Measurements from ENCODE around the gene RAB41. TPM values are rescaled to one million over a fixed set of nuclear protein-coding genes. Genes with fewer than 3 reads are reported as not detected.
"Not testable (repeated sequence)": the region's sequence is repeated elsewhere in the genome, so short reads cannot be mapped to it uniquely, and the experiment has no call there.

Gene RAB41
- total RNA-seq: not detected

GRCh38 chrX:70281951-70282350, at the start of gene RAB41:
Gene RAB41, plus strand, starts transcription at chrX:70282172. Its CDS starts 46 bp downstream, at chrX:70282218.
- CTCF ChIA-PET: no interaction called here
- no peak within 1 kb of the TSS for H3K27ac Mint-ChIP-seq
- DNase-seq: no peak
- no peaks in the 10 kb centered on the region for H3K27me3 Mint-ChIP-seq
- peaks cover 12% of the 10 kb centered on the region for H3K36me3 Mint-ChIP-seq (ENCODE audit: low read depth)
- H3K9me3 Mint-ChIP-seq: no peaks in the 10 kb centered on the region
- no peaks in the 10 kb centered on the region for H3K4me1 Mint-ChIP-seq
- POLR2A ChIA-PET: no interaction called here
- no peak within 1 kb of the TSS for H3K4me3 Mint-ChIP-seq

GRCh38 chrX:70234355-70234754, 47.6 kb upstream of the RAB41 start, which contains the start of gene AWAT1:
Gene AWAT1, plus strand, starts transcription at chrX:70234655. Its CDS starts 41 bp downstream, at chrX:70234696.
- ChIA-PET CTCF (no interaction called here), POLR2A (no interaction called here)
- Mint-ChIP-seq H3K4me3 (no peak within 1 kb of the TSS), H3K27me3 (no peaks in the 10 kb centered on the region), H3K9me3 (no peaks in the 10 kb centered on the region), H3K36me3 (ENCODE audit: low read depth) (no peaks in the 10 kb centered on the region), H3K4me1 (no peaks in the 10 kb centered on the region), H3K27ac (no peak within 1 kb of the TSS)
- no peak for DNase-seq

DNA sequence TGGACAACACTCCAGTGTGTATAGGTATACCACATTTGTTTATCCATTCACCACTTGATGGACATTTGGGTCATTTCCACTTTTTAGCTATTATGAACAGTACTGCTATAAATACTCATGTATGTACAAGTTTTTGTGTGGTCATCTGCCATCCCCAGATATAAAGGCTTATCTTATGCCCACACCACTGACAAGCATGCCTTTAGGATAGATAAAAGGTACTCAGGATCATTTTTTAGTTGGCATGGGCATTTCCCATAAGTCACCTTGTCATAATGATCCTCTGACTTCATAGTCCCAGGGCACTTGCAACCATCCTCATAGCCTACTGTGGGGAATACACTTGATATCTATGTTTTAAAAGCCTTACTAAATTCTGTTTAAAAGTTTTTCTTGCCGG, 41.2 kb upstream of the RAB41 start:
- Mint-ChIP-seq H3K27ac (no peak overlapping the region), H3K9me3 (no peaks in the 10 kb centered on the region), H3K4me1 (no peaks in the 10 kb centered on the region), H3K4me3 (no peak overlapping the region), H3K27me3 (no peaks in the 10 kb centered on the region), H3K36me3 (ENCODE audit: low read depth) (no peaks in the 10 kb centered on the region)
- ChIA-PET CTCF (interaction anchor here (1.0 kb wide), 1 partner anchor 13 kb away, joined by 4 read pairs; no protein-coding TSS in a partner anchor), POLR2A (no interaction called here)
- no peak for DNase-seq

DNA sequence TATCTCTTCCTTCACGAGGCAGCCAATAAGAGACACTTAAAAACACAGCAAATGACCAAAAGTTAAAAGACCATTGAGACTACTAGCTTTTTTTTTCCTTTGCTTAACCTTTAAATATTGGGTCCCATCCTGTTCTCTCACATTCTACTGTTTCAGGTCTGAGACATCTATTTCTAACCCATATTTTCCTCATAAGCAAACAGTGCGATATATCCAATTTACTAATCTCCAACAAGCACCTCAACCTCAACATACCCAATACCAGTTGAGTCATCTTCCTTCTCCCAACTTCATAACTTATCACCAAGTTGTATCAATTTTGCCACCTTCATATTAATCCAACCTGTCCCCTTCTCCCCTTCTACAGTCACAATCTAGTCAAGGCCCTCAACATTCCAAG, 40.5 kb upstream of the RAB41 start:
- no peak overlapping the region for H3K27ac Mint-ChIP-seq
- POLR2A ChIA-PET: no interaction called here
- CTCF ChIA-PET: interaction anchor here (0.6 kb wide), 1 partner anchor 229 kb away, joined by 3 read pairs; no protein-coding TSS in a partner anchor
- no peaks in the 10 kb centered on the region for H3K27me3 Mint-ChIP-seq
- no peaks in the 10 kb centered on the region for H3K9me3 Mint-ChIP-seq
- no peak overlapping the region for H3K4me3 Mint-ChIP-seq
- no peaks in the 10 kb centered on the region for H3K36me3 Mint-ChIP-seq (ENCODE audit: low read depth)
- no peaks in the 10 kb centered on the region for H3K4me1 Mint-ChIP-seq
- DNase-seq: no peak

DNA sequence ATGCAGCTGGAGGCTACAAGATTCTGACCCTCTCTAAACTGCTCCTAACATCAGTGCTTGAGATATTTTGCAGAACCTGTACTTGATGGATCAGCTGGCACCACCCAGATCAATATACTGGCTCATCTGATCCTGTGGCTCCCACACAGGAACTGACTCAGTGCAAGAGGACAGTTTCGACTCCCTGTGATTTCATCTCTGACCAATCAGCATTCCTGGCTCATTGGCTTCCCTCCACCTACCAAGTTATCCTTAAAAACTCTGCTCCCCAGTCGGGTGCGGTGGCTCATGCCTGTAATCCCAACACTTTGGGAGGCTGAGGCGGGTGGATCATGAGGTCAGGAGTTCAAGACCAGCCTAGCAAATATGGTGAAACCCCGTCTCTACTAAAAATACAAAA, 38.4 kb upstream of the RAB41 start:
- H3K27ac Mint-ChIP-seq; H3K36me3 Mint-ChIP-seq (ENCODE audit: low read depth); H3K9me3 Mint-ChIP-seq; POLR2A ChIA-PET; DNase-seq; H3K4me1 Mint-ChIP-seq; H3K4me3 Mint-ChIP-seq; H3K27me3 Mint-ChIP-seq: not testable (repeated sequence)
- CTCF ChIA-PET: interaction anchor here (0.6 kb wide), 1 partner anchor 52 kb away, joined by 6 read pairs; no protein-coding TSS in a partner anchor

GRCh38 chrX:70244881-70245280, 37.1 kb upstream of the RAB41 start:
- DNase-seq: no peak
- no peaks in the 10 kb centered on the region for H3K4me1 Mint-ChIP-seq
- no peak overlapping the region for H3K4me3 Mint-ChIP-seq
- POLR2A ChIA-PET: no interaction called here
- H3K27me3 Mint-ChIP-seq: no peaks in the 10 kb centered on the region
- no peaks in the 10 kb centered on the region for H3K9me3 Mint-ChIP-seq
- no peak overlapping the region for H3K27ac Mint-ChIP-seq
- CTCF ChIA-PET: interaction anchor here (0.8 kb wide), 1 partner anchor 14 kb away, joined by 3 read pairs; no protein-coding TSS in a partner anchor
- no peaks in the 10 kb centered on the region for H3K36me3 Mint-ChIP-seq (ENCODE audit: low read depth)

GRCh38 chrX:70247252-70247651, 34.7 kb upstream of the RAB41 start:
- Mint-ChIP-seq H3K4me1 (no peaks in the 10 kb centered on the region), H3K36me3 (ENCODE audit: low read depth) (no peaks in the 10 kb centered on the region), H3K9me3 (no peaks in the 10 kb centered on the region), H3K4me3 (no peak overlapping the region), H3K27ac (no peak overlapping the region), H3K27me3 (no peaks in the 10 kb centered on the region)
- ChIA-PET CTCF (no interaction called here), POLR2A (no interaction called here)
- DNase-seq: no peak

GRCh38 chrX:70252491-70252890, 29.5 kb upstream of the RAB41 start:
- H3K9me3 Mint-ChIP-seq: no peaks in the 10 kb centered on the region
- CTCF ChIA-PET: no interaction called here

GRCh38 chrX:70253377-70254062, 28.5 kb upstream of the RAB41 start:
- H3K4me3 Mint-ChIP-seq: no peak overlapping the region
- H3K27ac Mint-ChIP-seq: no peak overlapping the region
- no peaks in the 10 kb centered on the region for H3K27me3 Mint-ChIP-seq

More at GRCh38 chrX:70252491-70252890, 29.5 kb upstream of the RAB41 start:
- POLR2A ChIA-PET: no interaction called here
- Mint-ChIP-seq H3K36me3 (ENCODE audit: low read depth) (no peaks in the 10 kb centered on the region), H3K4me1 (peaks cover 12% of the 10 kb centered on the region), H3K4me3 (no peak overlapping the region), H3K27me3 (no peaks in the 10 kb centered on the region), H3K27ac (no peak overlapping the region)
- no peak for DNase-seq

GRCh38 chrX:70254063-70254400, 27.9 kb upstream of the RAB41 start:
- H3K9me3 Mint-ChIP-seq: no peaks in the 10 kb centered on the region
- peaks cover 12% of the 10 kb centered on the region for H3K4me1 Mint-ChIP-seq
- DNase-seq: no peak
- H3K27ac Mint-ChIP-seq: no peak overlapping the region
- POLR2A ChIA-PET: no interaction called here
- no peaks in the 10 kb centered on the region for H3K36me3 Mint-ChIP-seq (ENCODE audit: low read depth)
- CTCF ChIA-PET: no interaction called here
- H3K27me3 Mint-ChIP-seq: no peaks in the 10 kb centered on the region
- H3K4me3 Mint-ChIP-seq: no peak overlapping the region

More at GRCh38 chrX:70253377-70254062, 28.5 kb upstream of the RAB41 start:
- ChIA-PET CTCF (no interaction called here), POLR2A (no interaction called here)
- Mint-ChIP-seq H3K36me3 (ENCODE audit: low read depth) (no peaks in the 10 kb centered on the region), H3K9me3 (no peaks in the 10 kb centered on the region), H3K4me1 (peaks cover 12% of the 10 kb centered on the region)
- no peak for DNase-seq

- Mint-ChIP-seq H3K27me3 (no peaks in the 10 kb centered on the region), H3K4me3 (no peak overlapping the region), H3K4me1 (peaks cover 12% of the 10 kb centered on the region), H3K9me3 (no peaks in the 10 kb centered on the region), H3K27ac (no peak overlapping the region), H3K36me3 (ENCODE audit: low read depth) (no peaks in the 10 kb centered on the region)
- no peak for DNase-seq
- ChIA-PET CTCF (no interaction called here), POLR2A (no interaction called here)
Observed at GRCh38 chrX:70254909-70255308, 27.1 kb upstream of the RAB41 start.

DNA sequence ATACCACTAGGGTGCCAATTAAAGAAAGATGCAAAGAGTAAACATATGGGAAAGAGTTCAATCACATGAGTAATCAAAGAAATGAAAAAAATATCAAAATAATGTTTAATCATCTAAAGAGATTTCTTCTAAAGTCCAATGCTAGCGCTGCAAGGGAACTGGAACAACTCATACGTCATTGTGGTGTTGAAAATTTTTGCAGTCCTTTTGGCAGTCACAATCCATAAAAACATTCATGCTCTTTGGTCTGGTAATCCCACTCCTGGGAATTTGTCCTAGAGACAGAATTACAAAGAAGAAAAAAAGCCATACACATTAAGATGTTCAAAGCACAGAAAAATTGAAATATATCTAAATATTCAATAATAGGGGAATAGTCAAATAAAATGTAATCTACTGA, 26.5 kb upstream of the RAB41 start:
- ChIA-PET POLR2A (no interaction called here), CTCF (no interaction called here)
- Mint-ChIP-seq H3K4me1 (peaks cover 12% of the 10 kb centered on the region), H3K4me3 (no peak overlapping the region), H3K27me3 (no peaks in the 10 kb centered on the region), H3K36me3 (ENCODE audit: low read depth) (no peaks in the 10 kb centered on the region), H3K27ac (no peak overlapping the region), H3K9me3 (no peaks in the 10 kb centered on the region)
- DNase-seq: no peak

GRCh38 chrX:70257423-70258288, 24.3 kb upstream of the RAB41 start:
- POLR2A ChIA-PET: no interaction called here
- no peak overlapping the region for H3K4me3 Mint-ChIP-seq
- DNase-seq: no peak
- H3K36me3 Mint-ChIP-seq (ENCODE audit: low read depth): no peaks in the 10 kb centered on the region
- no peak overlapping the region for H3K27ac Mint-ChIP-seq
- CTCF ChIA-PET: no interaction called here
- H3K4me1 Mint-ChIP-seq: peaks cover 12% of the 10 kb centered on the region
- no peaks in the 10 kb centered on the region for H3K27me3 Mint-ChIP-seq
- H3K9me3 Mint-ChIP-seq: no peaks in the 10 kb centered on the region

Data from activated CD4-positive, alpha-beta T cell treated with anti-CD3 and anti-CD28 coated beads, Interleukin-2, amount 10 ng/mL, durations not matched to agents 7 days and 5 days (primary cell).